GM19035 (cell line): ENCODE data around the gene OXCT2.
A peak's percentile ranks its signal among the peaks of the same experiment; 100 is the strongest.
"Not testable (repeated sequence)": the region's sequence is repeated elsewhere in the genome, so short reads cannot be mapped to it uniquely, and the experiment has no call there.

Experiments used
- ATAC-seq: cut with Tn5 transposase; IDR thresholded peaks from one replicate; pipeline ENCODE4 v1.9.1; 2021; ENCODE audit not compliant: unreplicated experiment

OXCT2 gene

GRCh38 chr1:39771022-39771532 lies at the start of gene OXCT2:
TSS of gene OXCT2 (minus strand) at chr1:39771348. CDS start at chr1:39771255, 93 bp downstream.
- ATAC-seq, result not testable (repeated sequence)

- ATAC-seq, result no peak
Observed at GRCh38 chr1:39819091-39819812, 48.1 kb upstream of the OXCT2 start.

GRCh38 chr1:39818482-39818881 lies 47.3 kb upstream of the OXCT2 start:
- ATAC-seq, result no peak

GRCh38 chr1:39817091-39817932 lies 46.2 kb upstream of the OXCT2 start:
- ATAC-seq, result peak; percentile 83

GRCh38 chr1:39816415-39817090 lies 45.4 kb upstream of the OXCT2 start:
- ATAC-seq, result peak; percentile 40

GRCh38 chr1:39812913-39813312 lies 41.8 kb upstream of the OXCT2 start:
- ATAC-seq, result no peak

- ATAC-seq, result no peak
Observed at GRCh38 chr1:39808784-39809517, 37.8 kb upstream of the OXCT2 start.

GRCh38 chr1:39805385-39805784 lies 34.2 kb upstream of the OXCT2 start:
- no peak for ATAC-seq

GRCh38 chr1:39802496-39803260 lies 31.5 kb upstream of the OXCT2 start:
- ATAC-seq, result no peak

GRCh38 chr1:39800471-39800835 lies 29.3 kb upstream of the OXCT2 start:
- ATAC-seq, result no peak

- peak; percentile 70 for ATAC-seq
Observed at GRCh38 chr1:39799770-39800470, 28.8 kb upstream of the OXCT2 start.

- ATAC-seq, result peak; percentile 95
Observed at GRCh38 chr1:39798859-39799769, 28.0 kb upstream of the OXCT2 start.

- ATAC-seq, result no peak
Observed at GRCh38 chr1:39795651-39796050, 24.5 kb upstream of the OXCT2 start.

- no peak for ATAC-seq
Observed at GRCh38 chr1:39791838-39792237, 20.7 kb upstream of the OXCT2 start.

GRCh38 chr1:39789571-39790110 lies 18.5 kb upstream of the OXCT2 start:
- no peak for ATAC-seq

- peak; percentile 78 for ATAC-seq
Observed at GRCh38 chr1:39788758-39789570, 17.8 kb upstream of the OXCT2 start, which contains the start of gene BMP8B. TSS of gene BMP8B (minus strand) at chr1:39788865. CDS start at chr1:39788485, 380 bp downstream.

GRCh38 chr1:39788426-39788757 lies 17.2 kb upstream of the OXCT2 start:
- no peak for ATAC-seq
